Endothelial cell of hepatic sinusoid (primary cell): Measurements from ENCODE around the gene RAB40C.

Experiments
- in situ Hi-C: cut with HindIII; loops from 2 replicates; pipeline ENCODE4 v1.10.0; 2017; ENCODE audit warnings: low sequenced_read_pairs

Gene RAB40C

DNA sequence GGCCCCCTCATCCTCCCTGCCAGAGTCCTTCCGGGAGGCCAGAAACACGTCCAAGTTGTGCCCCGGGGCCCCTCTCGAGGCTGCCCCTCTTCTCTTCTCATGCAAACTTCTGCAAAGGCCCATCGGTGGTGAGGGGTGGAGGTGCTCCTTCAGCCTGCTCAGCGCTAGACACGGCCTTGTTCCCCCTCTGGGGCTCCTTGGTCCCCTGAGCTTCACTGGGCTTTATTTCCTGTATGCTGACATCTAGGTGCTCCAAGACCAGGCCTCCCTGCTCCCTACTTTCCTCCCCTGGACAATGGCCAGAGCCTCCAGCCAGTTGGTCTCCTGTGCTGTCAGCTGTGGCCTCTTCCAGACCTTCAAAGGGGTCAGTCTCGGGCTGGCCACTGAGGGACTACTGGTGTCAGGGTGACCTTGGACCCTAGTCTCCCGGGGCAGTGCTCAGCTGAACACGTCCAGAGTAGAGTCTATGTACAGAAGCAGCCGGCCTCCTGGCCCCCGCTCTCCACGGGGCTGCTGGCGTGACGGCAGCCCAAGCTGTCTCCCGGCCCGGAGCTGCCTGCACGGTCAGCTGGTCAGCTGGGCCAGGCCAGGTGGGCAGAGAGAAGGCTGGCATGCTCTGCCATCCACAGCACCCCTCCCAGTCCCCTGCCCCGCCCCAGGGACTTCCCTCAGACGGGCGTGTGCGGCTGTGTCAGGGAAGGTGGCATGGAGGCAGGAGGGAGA is 31.4 kb upstream of the RAB40C start:
- in situ Hi-C loops: no loop called here

DNA sequence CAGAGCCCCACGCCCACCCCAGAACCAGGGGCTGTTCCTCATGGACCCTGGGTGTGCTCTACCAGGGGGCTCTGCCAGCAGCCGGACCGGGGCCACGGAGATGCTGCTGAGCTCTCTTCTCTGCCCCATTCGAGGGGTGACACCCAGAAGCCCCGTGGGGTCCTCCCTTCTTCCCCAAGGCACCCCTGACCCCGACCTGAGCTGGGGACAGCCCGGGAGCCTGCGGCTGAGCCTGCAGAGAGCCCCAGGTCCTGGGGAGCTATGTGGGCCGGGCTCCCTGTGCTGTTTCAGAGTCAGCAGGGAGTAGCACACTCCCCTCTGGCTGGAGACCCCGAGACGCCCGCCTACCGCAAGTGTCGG is 30.9 kb upstream of the RAB40C start:
- in situ Hi-C loops: no loop called here

DNA sequence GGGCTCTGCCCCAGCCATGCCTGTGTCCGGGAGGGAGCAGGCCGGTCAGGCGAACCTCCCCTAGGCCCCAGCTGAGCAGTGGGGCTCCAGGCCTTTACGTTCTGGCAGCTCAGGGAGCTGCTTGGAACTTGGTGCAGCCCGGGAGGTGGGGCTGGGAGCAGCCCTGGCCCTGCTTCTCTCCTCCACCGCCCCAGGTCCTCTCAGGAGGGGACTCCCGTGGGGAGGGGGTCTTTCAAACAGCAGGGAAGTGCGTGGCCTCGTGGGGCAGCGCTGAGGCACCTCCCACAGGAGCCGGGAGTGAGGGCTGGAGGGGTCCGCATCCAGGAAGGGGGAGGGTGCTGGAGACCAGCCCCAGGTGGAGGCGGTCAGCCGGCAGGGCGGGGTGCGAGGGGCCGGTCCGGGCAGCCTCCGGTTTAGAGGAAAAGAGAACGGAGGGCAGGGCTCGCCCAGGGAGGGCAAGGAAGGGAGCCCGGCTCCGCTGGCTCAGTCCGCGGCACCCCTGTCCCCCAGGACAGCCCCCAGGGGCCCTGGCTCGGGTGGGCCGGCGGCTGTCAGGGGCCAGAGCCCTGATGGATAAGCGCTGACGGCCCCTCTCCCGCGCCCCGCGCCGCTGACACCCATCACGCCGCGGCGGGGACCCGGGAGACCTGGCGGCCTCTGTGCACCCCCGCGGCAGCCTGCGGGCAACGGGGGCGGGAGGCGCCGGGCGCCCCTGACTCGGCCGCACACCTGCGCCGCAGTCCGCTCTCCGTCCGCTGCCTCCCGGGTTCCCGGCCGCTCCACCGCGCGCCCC is 30.3 kb upstream of the RAB40C start:
- in situ Hi-C loops: no loop called here

DNA sequence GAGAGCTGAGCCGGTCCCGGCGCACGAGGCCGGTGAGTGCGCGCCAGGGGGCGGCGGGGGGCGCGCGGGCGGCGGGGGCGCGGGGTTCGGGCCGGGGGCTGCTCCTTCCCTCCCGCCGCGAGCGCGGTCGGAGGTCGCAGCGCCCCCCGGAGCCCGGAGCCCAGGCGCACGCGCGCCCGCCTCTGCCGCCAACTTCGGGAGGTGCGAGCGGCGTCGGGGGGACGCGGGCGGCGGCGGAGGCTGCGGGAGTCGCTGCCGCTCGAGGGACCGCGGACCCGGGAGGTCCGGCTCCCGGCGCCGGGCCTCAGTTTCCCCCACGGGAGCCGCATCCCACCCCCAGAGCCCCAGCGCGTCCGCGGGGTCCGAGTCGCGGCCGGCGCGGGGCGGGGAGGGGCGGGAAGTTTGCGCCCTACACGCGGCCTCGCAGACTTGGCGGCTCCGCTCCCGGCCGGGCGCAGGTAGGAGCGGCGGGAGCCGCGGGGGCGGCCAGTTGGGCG is 29.6 kb upstream of the RAB40C start, which contains the start of gene PRR35:
Gene PRR35 (plus strand): TSS at position 191 of the 497 bp plus-strand sequence. CDS start 2,901 bp downstream, outside the sequence.
- in situ Hi-C loops: no loop called here

DNA sequence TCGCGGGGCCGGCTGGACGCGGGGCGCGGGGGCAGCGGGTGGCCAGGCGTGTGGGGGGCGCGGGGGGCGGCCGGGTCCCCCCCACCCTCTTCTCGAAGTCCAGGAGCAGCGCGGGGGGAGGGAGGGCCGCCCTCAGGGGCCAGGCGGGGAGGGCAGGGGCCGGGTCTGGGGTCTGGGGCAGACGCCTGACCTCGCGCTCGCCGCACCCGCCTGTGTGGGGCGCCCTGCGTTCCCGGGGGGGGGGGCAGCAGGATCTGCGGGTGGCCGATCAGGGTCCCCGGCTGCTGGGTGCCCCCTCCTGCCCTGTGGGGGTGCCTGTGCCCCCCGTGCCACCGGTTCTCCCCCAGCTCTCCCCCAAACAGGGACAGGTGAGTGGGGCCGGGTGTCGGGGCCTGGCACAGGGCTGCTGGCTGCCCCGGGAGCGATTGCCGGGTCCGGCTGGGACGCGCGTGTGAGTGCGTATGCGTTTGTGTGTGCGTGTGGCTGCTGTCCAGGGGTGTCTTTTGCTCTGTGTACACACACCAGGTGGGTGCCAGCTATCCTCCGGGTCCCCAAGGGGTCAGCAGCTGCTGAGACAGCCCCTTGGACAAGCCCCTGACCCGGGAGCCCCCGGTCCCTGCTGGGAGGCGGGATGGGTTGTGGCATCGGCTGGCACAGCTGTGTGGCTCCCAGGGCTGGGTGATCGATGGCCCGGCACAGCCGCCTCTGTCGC is 29.0 kb upstream of the RAB40C start:
- in situ Hi-C loops: no loop called here

DNA sequence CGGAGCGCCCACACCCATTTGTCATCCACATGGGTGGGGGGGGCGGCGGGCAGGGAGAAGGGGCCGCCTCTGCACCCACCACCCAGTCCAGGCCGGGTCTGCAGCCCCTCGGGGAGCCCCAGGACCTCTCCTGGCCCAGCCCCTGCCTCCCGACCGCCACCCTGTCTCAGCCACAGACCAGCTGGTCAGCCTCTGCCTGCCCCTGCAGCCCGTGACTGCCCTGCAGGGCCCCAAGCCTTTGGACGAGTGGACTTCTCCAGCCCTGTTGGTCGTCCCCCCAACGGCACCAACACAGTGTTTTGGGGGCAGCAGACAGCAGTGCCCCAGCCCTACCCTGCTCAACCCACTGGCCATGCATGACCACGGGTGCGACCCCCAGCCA is 28.5 kb upstream of the RAB40C start:
- in situ Hi-C loops: no loop called here

DNA sequence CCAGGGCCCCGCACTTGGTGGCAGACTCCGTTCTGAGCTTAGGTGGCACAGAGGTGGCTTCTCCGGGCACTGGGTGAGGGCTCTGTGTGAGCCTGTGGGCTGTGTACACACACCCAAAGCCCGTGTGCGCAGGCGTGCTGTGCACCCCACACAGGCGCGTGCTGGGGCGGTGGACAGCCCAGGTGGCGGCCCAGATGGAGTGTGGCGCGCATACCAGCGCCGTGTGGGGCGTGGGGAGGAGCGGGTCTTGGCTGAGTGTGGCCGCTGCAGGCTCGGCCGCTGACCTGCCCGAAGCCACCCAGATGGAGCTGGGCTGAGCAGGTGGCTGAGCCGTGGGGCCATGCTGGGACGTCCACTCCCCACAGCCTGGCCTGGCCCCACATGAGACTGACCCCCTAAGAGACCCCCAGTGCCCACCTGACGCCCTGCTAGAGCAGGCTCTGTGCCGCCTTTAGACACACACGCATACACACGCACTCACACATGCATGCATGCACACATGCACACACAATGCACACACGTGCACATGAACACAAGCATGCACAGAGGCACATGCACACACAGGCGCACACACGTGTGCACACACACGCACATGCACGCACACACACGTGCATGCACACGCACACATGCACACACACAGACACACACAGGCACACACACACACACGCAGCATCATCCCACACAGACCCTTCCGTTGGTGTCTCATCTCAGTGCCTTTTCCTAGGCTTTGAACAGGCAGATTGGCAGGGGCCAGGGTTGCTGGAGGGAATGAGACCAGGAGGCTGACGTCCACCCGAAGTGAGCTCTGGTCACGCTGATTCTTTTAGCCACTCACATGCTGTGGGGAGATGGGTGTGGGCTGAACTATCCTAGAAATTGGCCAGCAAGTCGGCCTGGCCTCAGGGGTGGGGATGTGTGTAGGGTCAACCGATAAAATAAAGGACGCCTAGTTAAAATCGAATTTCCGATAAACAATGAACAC is 27.6 kb upstream of the RAB40C start:
- in situ Hi-C loops: no loop called here

DNA sequence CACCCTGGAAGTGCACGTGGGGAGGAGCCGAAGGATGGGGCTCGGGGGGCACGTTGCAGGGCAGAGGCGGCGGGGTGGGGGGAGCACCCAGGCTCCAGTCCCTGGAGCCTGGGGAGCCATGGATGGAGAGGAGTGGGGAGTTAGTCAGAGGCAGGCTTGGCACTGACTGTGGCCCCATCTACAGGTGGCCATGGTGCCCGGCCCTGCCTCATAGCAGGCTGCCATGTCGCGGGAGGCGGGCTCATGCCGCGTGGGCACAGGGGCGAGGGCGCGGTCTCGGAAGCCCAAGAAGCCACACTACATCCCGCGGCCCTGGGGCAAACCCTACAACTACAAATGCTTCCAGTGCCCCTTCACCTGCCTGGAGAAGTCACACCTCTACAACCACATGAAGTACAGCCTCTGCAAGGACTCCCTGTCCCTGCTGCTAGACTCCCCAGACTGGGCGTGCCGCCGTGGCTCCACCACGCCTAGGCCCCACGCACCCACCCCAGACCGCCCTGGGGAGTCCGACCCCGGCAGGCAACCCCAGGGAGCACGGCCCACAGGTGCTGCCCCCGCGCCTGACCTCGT is 26.7 kb upstream of the RAB40C start:
- in situ Hi-C loops: no loop called here

DNA sequence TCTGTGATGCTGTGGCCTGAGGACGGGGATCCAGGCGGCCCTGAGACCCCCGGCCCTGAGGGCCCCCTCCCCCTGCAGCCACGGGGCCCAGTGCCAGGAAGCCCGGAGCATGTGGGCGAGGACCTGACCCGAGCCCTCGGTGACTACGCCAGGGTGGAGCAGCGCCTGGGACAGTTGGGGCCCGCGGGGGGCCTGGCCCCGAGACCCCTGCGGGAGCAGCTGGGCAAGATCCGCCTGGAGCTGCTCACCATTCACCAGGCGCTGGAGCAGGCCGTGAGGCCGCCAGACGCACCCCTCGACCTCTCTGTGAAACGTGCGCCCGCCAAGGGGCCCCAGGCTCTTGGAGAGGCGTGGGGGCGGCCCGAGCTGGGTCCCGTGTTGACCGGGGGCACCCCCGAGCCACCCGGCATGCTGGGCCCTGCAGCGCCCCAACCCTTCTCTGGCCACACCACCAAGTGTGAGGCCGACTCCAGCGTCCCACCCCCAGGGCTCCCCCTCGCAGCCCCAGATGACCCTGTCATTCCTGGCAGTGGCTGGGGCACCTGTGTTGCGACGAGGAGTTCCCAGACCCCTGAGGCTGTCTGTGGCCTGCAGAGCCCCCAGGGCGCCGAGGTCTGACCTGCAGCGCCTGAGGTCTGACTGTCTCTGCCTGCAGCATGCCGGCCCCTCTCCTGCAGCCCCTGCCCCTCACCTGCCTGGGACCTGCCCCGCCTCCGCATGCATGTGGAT is 25.0 kb upstream of the RAB40C start:
- in situ Hi-C loops: no loop called here

DNA sequence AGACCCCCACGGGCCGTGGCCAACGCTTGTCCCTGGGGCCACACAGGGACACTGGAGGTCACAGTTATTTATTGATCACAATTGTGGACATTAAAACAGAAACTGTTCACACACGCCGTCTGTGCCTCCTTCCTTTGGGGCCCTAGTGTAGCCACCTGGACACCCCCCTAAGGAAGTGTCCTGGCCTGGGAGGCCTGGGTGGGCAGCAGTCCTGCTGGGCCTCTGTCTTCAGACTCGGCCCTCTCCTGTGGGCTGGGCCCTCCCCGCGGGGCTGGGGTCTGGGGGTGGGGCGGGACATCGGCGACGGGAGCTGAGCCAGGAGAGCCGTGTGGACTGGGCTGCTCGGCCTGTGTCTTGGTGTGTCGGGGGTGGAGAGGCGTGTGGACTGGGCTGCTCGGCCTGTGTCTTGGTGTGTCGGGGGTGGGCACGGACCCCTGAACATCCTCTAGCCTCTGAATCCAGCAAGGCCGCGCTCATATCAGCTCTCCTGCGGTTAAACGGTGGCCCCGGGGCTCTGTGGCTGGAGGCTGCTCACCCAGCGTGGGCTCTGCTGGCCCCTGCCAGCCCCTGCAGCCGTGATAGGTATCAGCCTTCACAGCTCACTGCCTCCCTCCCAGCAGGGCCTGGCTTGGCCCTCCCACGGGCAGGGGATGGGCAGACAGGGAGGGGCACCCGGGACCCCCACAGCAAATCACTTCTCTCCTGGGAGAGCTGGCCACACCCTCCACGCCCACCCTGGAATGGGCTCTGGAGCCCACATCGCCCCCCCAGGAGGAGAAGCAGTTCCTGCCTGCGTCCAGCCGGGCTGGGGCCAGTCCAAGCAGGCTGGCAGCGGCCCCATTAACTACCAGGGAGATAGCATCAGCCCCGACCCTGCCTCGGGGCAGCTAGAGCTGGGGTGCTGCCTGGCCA is 24.2 kb upstream of the RAB40C start:
- in situ Hi-C loops: no loop called here

DNA sequence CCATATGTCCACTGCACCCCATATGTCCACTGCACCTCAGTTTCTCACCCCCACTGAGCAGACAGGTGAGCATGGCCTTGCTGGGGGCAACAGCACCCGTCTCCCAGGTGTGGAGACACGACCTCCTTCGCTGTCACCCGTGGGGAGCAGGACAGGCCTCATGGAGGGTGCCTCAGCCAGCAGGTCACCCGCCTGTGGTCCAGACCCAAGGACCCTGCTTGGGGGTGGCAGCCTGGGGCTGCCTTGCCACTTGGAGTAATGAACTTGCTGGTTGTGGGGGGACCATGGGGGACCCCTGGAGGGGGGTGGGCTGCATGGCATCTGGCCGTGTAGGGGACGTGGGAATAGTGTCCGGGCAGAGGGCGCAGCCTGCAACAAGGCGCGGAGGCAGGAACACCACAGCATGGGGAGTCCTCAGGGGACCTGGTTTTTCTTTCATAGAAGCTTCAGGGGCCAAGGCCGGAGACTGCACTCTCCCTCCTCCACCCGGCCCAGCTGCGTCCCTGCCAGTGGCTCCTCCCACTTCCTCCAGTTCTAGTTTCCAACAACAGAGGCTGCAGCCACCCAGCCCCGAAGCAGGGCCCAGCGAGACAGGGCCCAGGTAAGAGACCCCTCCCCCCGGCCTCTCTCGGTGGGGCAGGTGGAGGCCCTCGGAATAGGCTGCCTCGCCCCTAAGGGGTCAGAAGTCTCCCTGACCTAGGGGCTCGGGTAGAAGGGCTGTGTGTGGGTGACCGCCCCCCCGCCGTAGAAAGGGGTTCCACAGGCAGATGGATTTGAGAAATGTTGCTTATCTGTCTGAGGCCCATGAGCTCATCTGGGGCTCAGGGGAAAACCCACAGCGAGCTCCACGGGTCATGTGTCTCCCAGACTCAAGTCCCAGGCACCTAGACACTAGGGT is 23.1 kb upstream of the RAB40C start, which contains the start of gene NHLRC4:
Gene NHLRC4 (plus strand): TSS at position 531 of the 898 bp plus-strand sequence. CDS start 1,043 bp downstream, outside the sequence.
- in situ Hi-C loops: no loop called here

DNA sequence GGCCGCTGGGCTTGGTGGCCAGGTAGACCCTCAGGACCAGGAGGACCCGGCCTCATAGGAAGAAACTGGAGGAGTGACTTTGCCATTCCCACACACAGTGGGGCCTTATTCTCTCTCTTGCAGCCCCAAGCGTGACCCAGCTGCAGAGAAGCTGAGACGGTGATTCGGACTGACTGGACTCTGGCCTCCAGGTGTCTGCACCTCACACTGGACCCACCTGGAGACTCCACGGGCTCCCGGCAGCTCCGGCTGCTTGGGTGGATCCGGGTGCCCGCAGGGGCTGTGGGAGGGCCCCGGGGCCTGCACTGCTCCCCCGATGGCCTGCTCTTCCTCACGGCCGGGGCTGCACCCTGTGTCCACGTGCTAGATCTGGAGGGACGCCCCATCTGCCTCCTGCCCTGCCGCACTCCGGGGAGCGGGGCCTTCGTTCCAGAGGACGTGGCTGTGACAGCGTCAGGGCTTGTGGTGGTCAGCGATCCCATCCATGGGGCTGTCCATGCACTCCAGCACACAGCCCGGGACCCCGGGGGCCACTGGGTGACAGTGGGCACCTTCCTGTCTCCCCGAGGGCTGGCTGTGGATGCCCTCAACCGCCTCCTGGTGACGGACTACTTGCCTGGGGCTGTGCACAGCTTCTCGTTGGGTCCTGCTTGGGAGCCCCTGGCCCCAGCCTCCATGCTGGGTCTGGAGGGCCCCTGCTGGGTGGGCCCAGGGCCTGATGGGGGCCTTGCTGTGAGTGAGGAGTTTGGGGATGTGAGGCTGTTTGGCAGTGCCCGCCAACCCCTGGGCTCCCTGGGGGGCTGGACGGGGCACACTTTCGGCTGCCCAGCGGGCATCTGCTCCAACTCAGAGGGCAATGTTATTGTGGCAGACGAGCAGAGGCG is 22.3 kb upstream of the RAB40C start:
- in situ Hi-C loops: no loop called here

DNA sequence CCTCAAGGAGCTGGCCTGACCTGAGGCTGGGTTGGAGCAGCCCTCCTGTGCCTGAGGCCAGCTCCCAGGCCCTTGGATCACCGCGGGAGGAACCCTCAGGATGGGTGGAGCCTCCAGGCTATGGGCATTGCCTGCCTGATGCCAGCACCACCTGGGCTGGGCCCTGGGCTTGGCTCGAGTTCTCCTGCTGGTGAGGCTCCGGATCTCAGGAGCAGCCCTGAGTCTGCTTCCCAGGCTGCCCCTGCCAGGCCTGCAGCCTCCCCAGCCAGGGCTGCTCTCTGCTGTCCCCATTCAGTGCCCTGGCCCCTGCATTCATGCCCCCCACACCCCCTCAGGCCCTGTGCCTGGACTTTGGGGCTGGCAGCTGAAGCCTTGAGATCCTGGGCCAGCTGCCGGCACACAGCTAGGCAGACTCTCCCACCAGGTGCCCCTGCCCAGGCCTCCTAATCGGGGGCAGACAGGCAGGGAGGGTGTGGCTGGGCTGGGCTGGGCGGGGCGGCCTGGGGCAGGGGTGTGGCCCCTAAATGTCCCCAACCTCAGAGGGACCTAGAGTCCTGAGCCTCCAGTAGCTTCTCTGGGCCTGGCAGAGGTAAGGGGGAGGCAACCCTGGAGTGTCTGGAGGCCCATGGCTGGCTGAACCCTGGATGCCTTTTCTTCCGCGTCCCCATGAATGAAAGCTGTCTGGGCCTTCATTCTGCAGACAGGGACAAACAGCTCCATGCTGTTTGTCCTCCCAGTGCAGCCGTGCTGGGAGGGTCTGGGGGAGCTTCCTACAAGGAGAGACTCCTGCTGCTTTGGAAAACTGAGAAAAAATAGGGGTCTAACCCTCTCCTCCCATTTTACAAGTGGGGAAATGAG is 21.2 kb upstream of the RAB40C start:
- in situ Hi-C loops: no loop called here

DNA sequence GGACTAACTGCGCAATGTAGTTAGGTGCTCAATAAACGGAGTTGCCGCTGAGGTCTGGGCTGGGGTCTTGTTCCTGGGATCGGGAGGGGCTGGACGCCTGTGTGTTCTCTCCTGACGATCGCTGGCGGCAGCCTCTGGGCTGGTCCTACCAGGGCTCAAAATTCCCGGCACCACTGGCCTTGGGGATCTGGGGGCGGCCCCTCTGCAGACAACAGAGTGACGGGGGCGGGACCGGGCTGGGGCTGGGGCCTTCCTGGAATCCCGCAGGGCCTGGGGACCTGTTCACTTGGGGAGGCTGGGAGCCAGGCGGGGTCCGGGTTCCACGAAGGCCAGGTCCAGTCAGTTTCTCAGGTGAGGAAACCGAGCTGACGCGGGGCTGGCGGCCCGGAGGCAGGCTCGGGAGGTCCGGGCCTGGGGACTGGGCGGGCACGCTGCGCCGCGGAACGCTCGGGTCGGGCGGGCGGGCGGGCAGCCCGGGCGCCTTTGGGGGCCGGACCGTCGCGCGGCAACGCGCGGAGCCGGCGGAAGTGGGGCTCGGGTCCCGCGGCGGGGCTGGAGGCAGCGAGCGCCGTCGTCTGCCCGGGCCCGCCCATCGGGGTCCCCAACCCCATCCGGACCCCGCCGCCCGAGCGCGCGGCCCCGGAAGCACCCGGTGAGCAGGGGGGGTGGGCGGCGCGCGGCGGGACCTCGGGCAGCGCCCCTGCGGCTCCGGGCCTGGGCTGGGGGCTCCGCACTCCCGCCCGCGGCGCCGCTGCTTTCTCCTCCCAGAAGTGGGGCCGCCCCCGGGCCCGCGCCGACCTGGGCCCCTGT is 20.2 kb upstream of the RAB40C start, which contains the start of gene PIGQ:
Gene PIGQ (plus strand): TSS at position 524 of the 810 bp plus-strand sequence. CDS start 4,107 bp downstream, outside the sequence.
- in situ Hi-C loops: no loop called here
